Measurements from ENCODE around the gene FHOD3. TPM values are rescaled to one million over a fixed set of nuclear protein-coding genes. Genes with fewer than 3 reads are reported as not detected.

The FHOD3 gene
- total RNA-seq, 1 experiment from 2014 or later, result 22.7 TPM

DNA sequence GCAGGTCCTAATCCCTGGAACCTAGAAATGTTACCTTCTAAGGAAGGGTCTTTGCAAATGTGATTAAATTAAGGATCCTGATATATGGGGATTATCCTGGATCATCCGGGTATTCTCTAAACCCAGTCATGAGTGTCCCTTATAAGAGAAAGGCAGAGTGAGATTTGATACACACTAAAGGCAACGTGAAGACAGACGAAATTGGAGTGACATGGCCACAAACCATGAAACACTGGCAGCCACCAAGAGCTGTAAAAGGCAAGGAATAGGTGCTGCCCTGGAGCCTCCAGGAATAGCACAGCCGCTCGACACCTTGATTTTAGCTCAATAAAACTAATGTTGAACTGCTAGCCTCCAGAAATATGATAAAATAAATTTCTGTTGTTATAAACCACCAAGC, 486.3 kb downstream of the FHOD3 start:
- no peak for TF ChIP-seq TCF7L2 (IDR thresholded peaks at IDR 0.05; ENCODE audit: low read depth, low read length)
- no peak for TF ChIP-seq POLR2AphosphoS5 (IDR thresholded peaks at IDR 0.05; ENCODE audit: low read depth, low read length)
- TF ChIP-seq, protein P1, sequence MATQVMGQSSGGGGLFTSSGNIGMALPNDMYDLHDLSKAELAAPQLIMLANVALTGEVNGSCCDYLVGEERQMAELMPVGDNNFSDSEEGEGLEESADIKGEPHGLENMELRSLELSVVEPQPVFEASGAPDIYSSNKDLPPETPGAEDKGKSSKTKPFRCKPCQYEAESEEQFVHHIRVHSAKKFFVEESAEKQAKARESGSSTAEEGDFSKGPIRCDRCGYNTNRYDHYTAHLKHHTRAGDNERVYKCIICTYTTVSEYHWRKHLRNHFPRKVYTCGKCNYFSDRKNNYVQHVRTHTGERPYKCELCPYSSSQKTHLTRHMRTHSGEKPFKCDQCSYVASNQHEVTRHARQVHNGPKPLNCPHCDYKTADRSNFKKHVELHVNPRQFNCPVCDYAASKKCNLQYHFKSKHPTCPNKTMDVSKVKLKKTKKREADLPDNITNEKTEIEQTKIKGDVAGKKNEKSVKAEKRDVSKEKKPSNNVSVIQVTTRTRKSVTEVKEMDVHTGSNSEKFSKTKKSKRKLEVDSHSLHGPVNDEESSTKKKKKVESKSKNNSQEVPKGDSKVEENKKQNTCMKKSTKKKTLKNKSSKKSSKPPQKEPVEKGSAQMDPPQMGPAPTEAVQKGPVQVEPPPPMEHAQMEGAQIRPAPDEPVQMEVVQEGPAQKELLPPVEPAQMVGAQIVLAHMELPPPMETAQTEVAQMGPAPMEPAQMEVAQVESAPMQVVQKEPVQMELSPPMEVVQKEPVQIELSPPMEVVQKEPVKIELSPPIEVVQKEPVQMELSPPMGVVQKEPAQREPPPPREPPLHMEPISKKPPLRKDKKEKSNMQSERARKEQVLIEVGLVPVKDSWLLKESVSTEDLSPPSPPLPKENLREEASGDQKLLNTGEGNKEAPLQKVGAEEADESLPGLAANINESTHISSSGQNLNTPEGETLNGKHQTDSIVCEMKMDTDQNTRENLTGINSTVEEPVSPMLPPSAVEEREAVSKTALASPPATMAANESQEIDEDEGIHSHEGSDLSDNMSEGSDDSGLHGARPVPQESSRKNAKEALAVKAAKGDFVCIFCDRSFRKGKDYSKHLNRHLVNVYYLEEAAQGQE (IDR thresholded peaks at IDR 0.05; ENCODE audit: insufficient read depth in 1 of 2, low read depth in 2 of 2, low read length in 1 of 2), result no peak
- TF ChIP-seq SIN3A (IDR thresholded peaks at IDR 0.05; ENCODE audit: borderline replicate concordance, insufficient read depth, low read depth, low read length), result no peak
- TF ChIP-seq, protein P2, sequence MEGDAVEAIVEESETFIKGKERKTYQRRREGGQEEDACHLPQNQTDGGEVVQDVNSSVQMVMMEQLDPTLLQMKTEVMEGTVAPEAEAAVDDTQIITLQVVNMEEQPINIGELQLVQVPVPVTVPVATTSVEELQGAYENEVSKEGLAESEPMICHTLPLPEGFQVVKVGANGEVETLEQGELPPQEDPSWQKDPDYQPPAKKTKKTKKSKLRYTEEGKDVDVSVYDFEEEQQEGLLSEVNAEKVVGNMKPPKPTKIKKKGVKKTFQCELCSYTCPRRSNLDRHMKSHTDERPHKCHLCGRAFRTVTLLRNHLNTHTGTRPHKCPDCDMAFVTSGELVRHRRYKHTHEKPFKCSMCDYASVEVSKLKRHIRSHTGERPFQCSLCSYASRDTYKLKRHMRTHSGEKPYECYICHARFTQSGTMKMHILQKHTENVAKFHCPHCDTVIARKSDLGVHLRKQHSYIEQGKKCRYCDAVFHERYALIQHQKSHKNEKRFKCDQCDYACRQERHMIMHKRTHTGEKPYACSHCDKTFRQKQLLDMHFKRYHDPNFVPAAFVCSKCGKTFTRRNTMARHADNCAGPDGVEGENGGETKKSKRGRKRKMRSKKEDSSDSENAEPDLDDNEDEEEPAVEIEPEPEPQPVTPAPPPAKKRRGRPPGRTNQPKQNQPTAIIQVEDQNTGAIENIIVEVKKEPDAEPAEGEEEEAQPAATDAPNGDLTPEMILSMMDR (IDR thresholded peaks at IDR 0.05), result no peak
- no peak overlapping the region for H3K27ac ChIP-seq (ENCODE audit: low read length)
- intact Hi-C loops (cut with micrococcal nuclease; ENCODE audit: unreplicated experiment) (no loop called here), in situ Hi-C loops (cut with HindIII; ENCODE audit: low pct_unique_long_range_greater_than_20kb, low sequenced_read_pairs) (no loop called here)
- no peaks in the 10 kb centered on the region for H3K9me3 ChIP-seq (ENCODE audit: control insufficient read depth, insufficient read depth, low read depth, low read length)
- H3K36me3 ChIP-seq (ENCODE audit: control insufficient read depth, insufficient read depth, low read length), result no peaks in the 10 kb centered on the region
- H3K4me3 ChIP-seq (ENCODE audit: low read depth in 2 of 2, low read length in 2 of 2), result no peak overlapping the region
- no TSS peak for BruUV-seq (replicated peaks)
- CTCF ChIA-PET, result no interaction called here
- H3K4me1 ChIP-seq (ENCODE audit: control insufficient read depth, insufficient read depth, low read length), result no peaks in the 10 kb centered on the region
- POLR2A ChIA-PET, result no interaction called here
- DNase-seq (ENCODE audit: low read depth, low spot score) (no peak), ATAC-seq (no peak)
- H3K27me3 ChIP-seq (ENCODE audit: control insufficient read depth, insufficient read depth, low read length), result no peaks in the 10 kb centered on the region

GRCh38 chr18:36786686-36787085, 489.2 kb downstream of the FHOD3 start:
- ChIA-PET CTCF (no interaction called here), POLR2A (interaction anchor here (0.6 kb wide), 1 partner anchor 613 kb away, joined by 3 read pairs; no protein-coding TSS in a partner anchor)
- no peaks in the 10 kb centered on the region for H3K4me1 ChIP-seq (ENCODE audit: control insufficient read depth, insufficient read depth, low read length)
- TF ChIP-seq SIN3A (IDR thresholded peaks at IDR 0.05; ENCODE audit: borderline replicate concordance, insufficient read depth, low read depth, low read length), result no peak
- TF ChIP-seq POLR2AphosphoS5 (IDR thresholded peaks at IDR 0.05; ENCODE audit: low read depth, low read length), result no peak
- TF ChIP-seq TCF7L2 (IDR thresholded peaks at IDR 0.05; ENCODE audit: low read depth, low read length), result no peak
- TF ChIP-seq, protein P2 (IDR thresholded peaks at IDR 0.05), result no peak
- TF ChIP-seq, protein P1 (IDR thresholded peaks at IDR 0.05; ENCODE audit: insufficient read depth in 1 of 2, low read depth in 2 of 2, low read length in 1 of 2), result no peak
- DNase-seq (ENCODE audit: low read depth, low spot score) (no peak), ATAC-seq (no peak)
- in situ Hi-C loops (cut with HindIII; ENCODE audit: low pct_unique_long_range_greater_than_20kb, low sequenced_read_pairs) (no loop called here), intact Hi-C loops (cut with micrococcal nuclease; ENCODE audit: unreplicated experiment) (no loop called here)
- no peak overlapping the region for H3K4me3 ChIP-seq (ENCODE audit: low read depth in 2 of 2, low read length in 2 of 2)
- no peaks in the 10 kb centered on the region for H3K9me3 ChIP-seq (ENCODE audit: control insufficient read depth, insufficient read depth, low read depth, low read length)
- no peaks in the 10 kb centered on the region for H3K27me3 ChIP-seq (ENCODE audit: control insufficient read depth, insufficient read depth, low read length)
- no TSS peak for BruUV-seq (replicated peaks)
- no peaks in the 10 kb centered on the region for H3K36me3 ChIP-seq (ENCODE audit: control insufficient read depth, insufficient read depth, low read length)
- H3K27ac ChIP-seq (ENCODE audit: low read length), result no peak overlapping the region

Measured in Panc1 (cell line).